H1 (cell line): ENCODE measurements around the gene TMEM164. TPM values are rescaled to one million over a fixed set of nuclear protein-coding genes. Genes with fewer than 3 reads are reported as not detected.

Experiments
- CTCF ChIA-PET: fragments of 300-600 bp; sonication (Branson Sonifier 250); formaldehyde crosslinking; loops from one replicate; lab custom pipeline; 2021; ENCODE audit not compliant: partially characterized antibody; lab: Charles Lee
- POLR2A ChIA-PET: fragments of 300-600 bp; sonication (Branson Sonifier 250); formaldehyde crosslinking; loops from one replicate; lab custom pipeline; 2021; ENCODE audit warnings: inconsistent platforms; ENCODE audit not compliant: partially characterized antibody; lab: Charles Lee
- DNase-seq, 2 experiments: peaks; one replicate each; pipeline versions ENCODE4 v3.0.0 to v3.0.0-alpha.2; 2010 to 2022; ENCODE audit warnings: low spot score in 2 of 2, low read depth in 1 of 2, mixed read lengths in 1 of 2
- FAIRE-seq: peaks from 2 replicates; lab custom pipeline; 2011; peaks lifted over from hg19 to GRCh38; lab: Jason Lieb, UNC
- H2AFZ ChIP-seq: 2 replicates; pipeline ENCODE4 v1.8.1; 2012; ENCODE audit warnings: low read length, inconsistent platforms
- H2AK5ac ChIP-seq: 2 replicates; pipeline ENCODE4 v1.6.1; 2013; ENCODE audit warnings: low read depth, low read length
- H2BK120ac ChIP-seq: replicated peaks from 2 replicates; pipeline ENCODE3; 2013; ENCODE audit warnings: low read depth, low read length, inconsistent platforms
- H2BK12ac ChIP-seq: 2 replicates; pipeline ENCODE4 v1.6.1; 2013; ENCODE audit warnings: low read depth, low read length
- H2BK15ac ChIP-seq: 2 replicates; pipeline ENCODE4 v1.6.1; 2013; ENCODE audit warnings: low read length
- H2BK20ac ChIP-seq: 2 replicates; pipeline ENCODE4 v1.6.1; 2013; ENCODE audit warnings: low read length
- H2BK5ac ChIP-seq: 2 replicates; pipeline ENCODE4 v1.6.1; 2013; ENCODE audit warnings: low read depth, low read length
- H3K14ac ChIP-seq: 2 replicates; pipeline ENCODE4 v1.6.1; 2013; ENCODE audit warnings: inconsistent platforms; ENCODE audit not compliant: insufficient read length
- H3K18ac ChIP-seq: 2 replicates; pipeline ENCODE4 v1.6.1; 2013; ENCODE audit warnings: low read length; ENCODE audit errors: extremely low read depth
- H3K23ac ChIP-seq: 2 replicates; pipeline ENCODE4 v1.6.1; 2013; ENCODE audit warnings: inconsistent platforms; ENCODE audit not compliant: insufficient read length
- H3K23me2 ChIP-seq: 2 replicates; pipeline ENCODE4 v1.6.1; 2013; ENCODE audit warnings: low read depth, low read length
- H3K27ac ChIP-seq: 2 replicates; pipeline ENCODE4 v1.6.1; 2011; ENCODE audit warnings: low read depth, low read length, inconsistent platforms
- H3K27me3 ChIP-seq, 4 experiments: replicated peaks in 1 of 4; 1 replicate in 1 of 4; 2 replicates in 3 of 4; pipeline versions ENCODE4 v1.6.1 to v1.8.1; 2011 to 2013; ENCODE audit warnings: low read length in 3 of 4, mild to moderate bottlenecking in 3 of 4, inconsistent platforms in 2 of 4, mixed read lengths in 2 of 4, moderate library complexity in 1 of 4; ENCODE audit not compliant: control insufficient read depth in 3 of 4, insufficient read depth in 3 of 4; ENCODE audit errors: extremely low read depth in 1 of 4
- H3K36me3 ChIP-seq, 4 experiments: 2 replicates each; pipeline versions ENCODE4 v1.6.1 to v1.8.1; 2011 to 2013; ENCODE audit warnings: mild to moderate bottlenecking in 4 of 4, low read length in 3 of 4, moderate library complexity in 2 of 4, control low read depth in 1 of 4, inconsistent platforms in 1 of 4; ENCODE audit not compliant: insufficient read depth in 4 of 4, control insufficient read depth in 2 of 4
- H3K4ac ChIP-seq: replicated peaks from 2 replicates; pipeline ENCODE3; 2013; ENCODE audit warnings: low read length, low read depth, mixed read lengths, inconsistent platforms; ENCODE audit not compliant: insufficient read length
- H3K4me1 ChIP-seq, 4 experiments: replicated peaks in 1 of 4; 1 replicate in 1 of 4; 2 replicates in 3 of 4; pipeline versions ENCODE4 v1.6.1 to v1.8.1; 2011 to 2013; ENCODE audit warnings: low read length in 3 of 4, inconsistent platforms in 2 of 4, mixed read lengths in 1 of 4; ENCODE audit not compliant: insufficient read depth in 4 of 4, control insufficient read depth in 3 of 4
- H3K4me2 ChIP-seq, 2 experiments: 2 replicates each; pipeline versions ENCODE4 v1.6.1 to v1.8.1; 2011 to 2013; ENCODE audit warnings: low read depth in 2 of 2, low read length in 2 of 2, control low read depth in 1 of 2, inconsistent platforms in 1 of 2, mild to moderate bottlenecking in 1 of 2; ENCODE audit not compliant: insufficient read depth in 1 of 2
- H3K4me3 ChIP-seq, 4 experiments: fragments of 200-600, 300-600 bp in 1 of 4; sonication (generic), shearing (Covaris generic), sonication (Bioruptor Twin) in 1 of 4; 2 replicates each; pipeline versions ENCODE4 v1.5.1 to v1.8.1; 2011 to 2016; ENCODE audit warnings: low read length in 4 of 4, low read depth in 3 of 4, control low read depth in 2 of 4, inconsistent platforms in 2 of 4, mild to moderate bottlenecking in 2 of 4, mixed read lengths in 1 of 4, moderate library complexity in 1 of 4; ENCODE audit not compliant: insufficient read depth in 2 of 4; ENCODE audit errors: extremely low read depth in 1 of 4
- H3K56ac ChIP-seq: replicated peaks from 2 replicates; pipeline ENCODE3; 2013; ENCODE audit warnings: low read depth, mild to moderate bottlenecking, mixed read lengths, low read length, inconsistent platforms; ENCODE audit not compliant: insufficient read length
- H3K79me1 ChIP-seq: 2 replicates; pipeline ENCODE4 v1.6.1; 2013; ENCODE audit warnings: low read depth, low read length, control low read depth
- H3K79me2 ChIP-seq, 2 experiments: 2 replicates each; pipeline versions ENCODE4 v1.6.1 to v1.8.1; 2012 to 2013; ENCODE audit warnings: low read length in 2 of 2, mild to moderate bottlenecking in 2 of 2, inconsistent platforms in 1 of 2; ENCODE audit not compliant: insufficient read depth in 2 of 2, control insufficient read depth in 1 of 2
- H3K9ac ChIP-seq, 4 experiments: replicated peaks in 1 of 4; 1 replicate in 1 of 4; 2 replicates in 3 of 4; pipeline versions ENCODE4 v1.6.1 to v1.8.1; 2011 to 2013; ENCODE audit warnings: low read depth in 3 of 4, low read length in 3 of 4, control low read depth in 2 of 4, mild to moderate bottlenecking in 2 of 4, moderate library complexity in 2 of 4, inconsistent platforms in 1 of 4; ENCODE audit errors: extremely low read depth in 1 of 4
- H3K9me3 ChIP-seq, 2 experiments: 2 replicates each; pipeline versions ENCODE4 v1.6.1 to v1.8.1; 2012 to 2013; ENCODE audit warnings: mild to moderate bottlenecking in 2 of 2, moderate library complexity in 2 of 2, control low read depth in 1 of 2, inconsistent platforms in 1 of 2, low read depth in 1 of 2, low read length in 1 of 2, mixed read lengths in 1 of 2; ENCODE audit not compliant: insufficient read depth in 2 of 2
- H4K20me1 ChIP-seq, 2 experiments: replicated peaks in 1 of 2; 2 replicates each; pipeline versions ENCODE3 to v1.8.1; 2011 to 2013; ENCODE audit warnings: inconsistent platforms in 2 of 2, low read length in 2 of 2, mild to moderate bottlenecking in 1 of 2; ENCODE audit not compliant: insufficient read depth in 2 of 2, control insufficient read depth in 1 of 2
- H4K5ac ChIP-seq: 2 replicates; pipeline ENCODE4 v1.6.1; 2013; ENCODE audit warnings: low read length, low read depth, mixed read lengths, inconsistent platforms; ENCODE audit not compliant: insufficient read length
- H4K8ac ChIP-seq: 2 replicates; pipeline ENCODE4 v1.8.0; 2013; ENCODE audit warnings: mild to moderate bottlenecking, moderate library complexity, low read length, inconsistent platforms; ENCODE audit not compliant: insufficient read depth; ENCODE audit errors: extremely low read depth
- H4K91ac ChIP-seq: replicated peaks from 2 replicates; pipeline ENCODE3; 2013; ENCODE audit warnings: low read length, mixed read lengths, inconsistent platforms; ENCODE audit not compliant: insufficient read length
- CTBP2 ChIP-seq: IDR thresholded peaks from 2 replicates; pipeline ENCODE4 v1.7.0; 2011; ENCODE audit warnings: borderline replicate concordance, mild to moderate bottlenecking, moderate library complexity, mixed read lengths, low read length; ENCODE audit not compliant: insufficient read depth, insufficient read length
- EZH2 ChIP-seq: fragments of 200-600 bp; sonication (generic); IDR thresholded peaks from 2 replicates; pipeline ENCODE4 v1.7.1; 2012; ENCODE audit warnings: low read depth, mild to moderate bottlenecking, moderate library complexity, low read length, inconsistent platforms; ENCODE audit not compliant: severe bottlenecking
- FOSL1 ChIP-seq: IDR thresholded peaks from 2 replicates; pipeline ENCODE4 v1.6.1; 2011; ENCODE audit warnings: mild to moderate bottlenecking, low read depth, low read length, moderate library complexity; ENCODE audit not compliant: insufficient read depth
- GTF2F1 ChIP-seq: IDR thresholded peaks from 2 replicates; pipeline ENCODE4 v1.6.1; 2012; ENCODE audit warnings: low read depth, low read length, improper control_type of control experiment, borderline replicate concordance
- POU5F1 ChIP-seq: IDR thresholded peaks from 2 replicates; pipeline ENCODE4 v1.6.1; 2011; ENCODE audit warnings: low read depth, mild to moderate bottlenecking, low read length, moderate library complexity
- RNF2 ChIP-seq: fragments of 200-900, 300-1000 bp; sonication (generic); IDR thresholded peaks from 2 replicates; pipeline ENCODE4 v1.7.1; 2016; ENCODE audit warnings: borderline replicate concordance, low read depth, mild to moderate bottlenecking, antibody characterized with exemption, low read length; ENCODE audit not compliant: poor library complexity, severe bottlenecking; ENCODE audit errors: missing control alignments
- SAP30 ChIP-seq: fragments of 300-600 bp; sonication (generic); IDR thresholded peaks from 2 replicates; pipeline ENCODE4 v1.7.1; 2012; ENCODE audit warnings: low read length, moderate library complexity, mild to moderate bottlenecking, inconsistent platforms; ENCODE audit not compliant: insufficient read depth, insufficient replicate concordance
- SIRT6 ChIP-seq: IDR thresholded peaks from one replicate; pipeline ENCODE4 v1.7.1; 2012; ENCODE audit warnings: low read length, inconsistent platforms
- SIX5 ChIP-seq: IDR thresholded peaks from 2 replicates; pipeline ENCODE4 v1.6.1; 2011; ENCODE audit warnings: mild to moderate bottlenecking, low read depth, low read length
- TAF1 ChIP-seq: IDR thresholded peaks from 2 replicates; pipeline ENCODE4 v1.6.1; 2011; ENCODE audit warnings: mild to moderate bottlenecking, low read depth, low read length
- USF2 ChIP-seq: IDR thresholded peaks from 2 replicates; pipeline ENCODE4 v1.6.1; 2011; ENCODE audit warnings: low read length, improper control_type of control experiment
- YY1 ChIP-seq: IDR thresholded peaks from 2 replicates; pipeline ENCODE4 v1.6.1; 2011; ENCODE audit warnings: low read depth, mild to moderate bottlenecking, low read length
- polyA plus RNA-seq, 7 experiments: library from polyadenylated mRNA; depleted of rRNA in 3 of 7; stranded (reverse) in 5 of 7; unstranded in 2 of 7; fragments of >200 nt in 5 of 7; fragments of 200-250 nt in 2 of 7; gene quantifications; 1 replicate in 5 of 7; 2 replicates in 1 of 7; 4 replicates in 1 of 7; pipeline versions ENCODE4 v1.2.1 to v1.2.3, GENCODE V29; 2011 to 2013; ENCODE audit warnings: missing spikeins in 2 of 7, mixed read lengths in 2 of 7
- total RNA-seq: library from RNA; stranded (reverse); fragmentation: NEBNext Ultra II Directional; extraction: Animal tissue kit (Norgen Biotek cat#: 25700); gene quantifications from 2 replicates; pipeline ENCODE4 v1.2.1, GENCODE V29; 2021
- TF ChIP-seq, protein P1 (sequence below): IDR thresholded peaks from 2 replicates; pipeline ENCODE4 v1.6.1; 2011; ENCODE audit warnings: low read depth, mild to moderate bottlenecking, low read length; ENCODE audit not compliant: insufficient read depth

Gene TMEM164
- total and polyA plus RNA-seq, 2 of the 8 experiments (the other 6 are each of a cell fraction or from before 2014, with no cell fraction given), result 7.3 to 14.8 TPM

DNA sequence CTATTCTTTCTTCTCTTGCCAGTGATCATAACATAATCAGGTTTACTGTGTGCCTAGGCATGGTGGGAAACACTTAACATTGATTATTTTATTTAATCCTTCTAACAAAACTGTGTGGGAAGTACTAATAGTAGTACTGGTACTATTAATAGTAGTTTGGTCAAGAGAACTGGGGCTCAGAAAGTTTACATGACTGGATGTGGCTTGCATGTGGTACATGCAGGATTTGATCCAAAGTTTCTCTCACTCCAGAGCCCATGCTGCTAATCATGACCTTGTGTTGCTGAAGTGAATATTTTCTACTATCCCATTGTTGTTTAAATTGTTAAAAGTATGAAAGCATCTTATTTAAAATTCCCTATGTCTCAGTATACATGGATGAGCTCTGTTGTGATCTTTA lies 78.4 kb downstream of the TMEM164 start:
- H3K9ac ChIP-seq, result no peak overlapping the region
- H3K4me3 ChIP-seq, result no peak overlapping the region
- no peaks in the 10 kb centered on the region for H3K36me3 ChIP-seq
- H3K79me1 ChIP-seq, result no peaks in the 10 kb centered on the region
- DNase-seq (no peak), FAIRE-seq (no peak)
- H2BK15ac ChIP-seq, result no peak overlapping the region
- H3K4ac ChIP-seq, result no peak overlapping the region
- H2BK120ac ChIP-seq, result no peak overlapping the region
- no peaks in the 10 kb centered on the region for H3K79me2 ChIP-seq
- no peak overlapping the region for H3K23ac ChIP-seq
- no peak overlapping the region for H3K18ac ChIP-seq
- H4K8ac ChIP-seq, result no peak overlapping the region
- H3K27ac ChIP-seq, result no peak overlapping the region
- H2BK20ac ChIP-seq, result no peak overlapping the region
- no peak overlapping the region for H3K4me2 ChIP-seq
- no peaks in the 10 kb centered on the region for H3K23me2 ChIP-seq
- no peaks in the 10 kb centered on the region for H3K27me3 ChIP-seq
- no peaks in the 10 kb centered on the region for H3K9me3 ChIP-seq
- H3K14ac ChIP-seq, result no peak overlapping the region
- H4K91ac ChIP-seq, result no peak overlapping the region
- ChIA-PET CTCF (no interaction called here), POLR2A (interaction anchor here (0.6 kb wide), 1 partner anchor 36 kb away, joined by 3 read pairs; no protein-coding TSS in a partner anchor)
- H2BK5ac ChIP-seq, result no peak overlapping the region
- no peaks in the 10 kb centered on the region for H4K20me1 ChIP-seq
- no peak overlapping the region for H2AK5ac ChIP-seq
- no peaks in the 10 kb centered on the region for H3K4me1 ChIP-seq
- H2BK12ac ChIP-seq, result no peak overlapping the region
- no peak overlapping the region for H2AFZ ChIP-seq
- no peak overlapping the region for H4K5ac ChIP-seq
- no peak overlapping the region for H3K56ac ChIP-seq
- TF ChIP-seq USF2, result no peak
- TF ChIP-seq SIRT6, result no peak
- TF ChIP-seq SIX5, result no peak
- TF ChIP-seq EZH2, result no peak
- no peak for TF ChIP-seq YY1
- TF ChIP-seq POU5F1, result no peak
- TF ChIP-seq GTF2F1, result no peak
- TF ChIP-seq TAF1, result no peak
- TF ChIP-seq, protein P1, sequence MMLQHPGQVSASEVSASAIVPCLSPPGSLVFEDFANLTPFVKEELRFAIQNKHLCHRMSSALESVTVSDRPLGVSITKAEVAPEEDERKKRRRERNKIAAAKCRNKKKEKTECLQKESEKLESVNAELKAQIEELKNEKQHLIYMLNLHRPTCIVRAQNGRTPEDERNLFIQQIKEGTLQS, result no peak
- no peak for TF ChIP-seq FOSL1
- TF ChIP-seq CTBP2, result no peak
- no peak for TF ChIP-seq RNF2
- TF ChIP-seq SAP30, result no peak
